ENCODE results near the gene MGAT5. TPM values are rescaled to one million over a fixed set of nuclear protein-coding genes. Genes with fewer than 3 reads are reported as not detected.
"Not testable (repeated sequence)": the region's sequence is repeated elsewhere in the genome, so short reads cannot be mapped to it uniquely, and the experiment has no call there.

The MGAT5 gene
- total and polyA plus RNA-seq, 2 donors from 2014 or later = 14.3 to 40.9 TPM

- Histone ChIP-seq H3K9ac (ENCODE audit: low read length in 3 of 3) (no peak overlapping the region), H3K9me3 (ENCODE audit: control insufficient read depth in 2 of 3, insufficient read depth in 1 of 3, low read length in 3 of 3) (no peaks in the 10 kb centered on the region), H3K4me1 (ENCODE audit: control insufficient read depth in 2 of 3, insufficient read depth in 2 of 3, low read depth in 1 of 3, low read length in 3 of 3) (no peaks in the 10 kb centered on the region), H3K27me3 (ENCODE audit: control insufficient read depth, insufficient read depth, low read length) (no peaks in the 10 kb centered on the region), H3K27ac (ENCODE audit: low read depth in 2 of 2, low read length in 2 of 2) (no peak overlapping the region), H3K4me3 (ENCODE audit: low read length in 3 of 3) (no peak overlapping the region), H3K36me3 (ENCODE audit: control insufficient read depth in 2 of 3, insufficient read depth in 3 of 3, low read length in 3 of 3) (no peaks in the 10 kb centered on the region)
- TF ChIP-seq CTCF (IDR thresholded peaks at IDR 0.05; ENCODE audit: borderline replicate concordance, extremely low read depth, insufficient read depth) = no peak
- DNase-seq (no peak), FAIRE-seq (no peak)
- intact Hi-C loops (cut with DNase I) = no loop called here
Observed at GRCh38 chr2:134293719-134294537, 40.1 kb downstream of the MGAT5 start.

- DNase-seq; H3K36me3 ChIP-seq (ENCODE audit: control insufficient read depth in 2 of 3, insufficient read depth in 3 of 3, low read length in 3 of 3); H3K9ac ChIP-seq (ENCODE audit: low read length in 3 of 3); H3K9me3 ChIP-seq (ENCODE audit: control insufficient read depth in 2 of 3, insufficient read depth in 1 of 3, low read length in 3 of 3); H3K4me3 ChIP-seq (ENCODE audit: low read length in 3 of 3); H3K27ac ChIP-seq (ENCODE audit: low read depth in 2 of 2, low read length in 2 of 2); H3K27me3 ChIP-seq (ENCODE audit: control insufficient read depth, insufficient read depth, low read length); H3K4me1 ChIP-seq (ENCODE audit: control insufficient read depth in 2 of 3, insufficient read depth in 2 of 3, low read depth in 1 of 3, low read length in 3 of 3); intact Hi-C loops (cut with DNase I); FAIRE-seq: not testable (repeated sequence)
Observed at GRCh38 chr2:134294598-134294997, 40.7 kb downstream of the MGAT5 start.

DNA sequence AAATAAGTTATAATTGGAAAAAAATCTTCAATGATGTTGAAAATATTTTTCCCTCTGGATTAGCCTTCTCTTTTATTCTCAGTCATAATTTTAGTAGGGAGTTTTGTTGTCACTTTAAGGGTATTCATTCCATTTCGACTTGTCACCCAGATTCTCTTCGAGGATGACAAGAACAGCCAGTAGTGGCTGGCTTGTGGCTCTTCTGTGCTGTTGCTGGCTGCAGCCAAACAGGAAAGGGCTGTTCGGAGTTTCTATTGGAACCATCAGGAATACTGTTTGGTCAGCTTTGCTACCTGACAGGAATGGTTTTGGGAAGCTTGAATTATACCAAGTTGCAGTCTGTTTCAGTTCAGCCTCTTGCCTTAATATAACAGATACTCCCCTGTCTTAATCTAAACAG is 41.6 kb downstream of the MGAT5 start:
- no peaks in the 10 kb centered on the region for H3K9me3 ChIP-seq (ENCODE audit: control insufficient read depth in 2 of 3, insufficient read depth in 1 of 3, low read length in 3 of 3)
- no peak for DNase-seq
- intact Hi-C loops (cut with DNase I) = no loop called here
- no peaks in the 10 kb centered on the region for H3K27me3 ChIP-seq (ENCODE audit: control insufficient read depth, insufficient read depth, low read length)
- TF ChIP-seq CTCF (IDR thresholded peaks at IDR 0.05; ENCODE audit: borderline replicate concordance, extremely low read depth, insufficient read depth) = no peak
- H3K9ac ChIP-seq (ENCODE audit: low read length in 3 of 3) = no peak overlapping the region
- no peak overlapping the region for H3K4me3 ChIP-seq (ENCODE audit: low read length in 3 of 3)
- H3K36me3 ChIP-seq (ENCODE audit: control insufficient read depth in 2 of 3, insufficient read depth in 3 of 3, low read length in 3 of 3) = no peaks in the 10 kb centered on the region
- no peak for FAIRE-seq
- H3K27ac ChIP-seq (ENCODE audit: low read depth in 2 of 2, low read length in 2 of 2) = no peak overlapping the region
- peaks cover 0 to 7% (median 0%) of the 10 kb centered on the region in 3 donors for H3K4me1 ChIP-seq (ENCODE audit: control insufficient read depth in 2 of 3, insufficient read depth in 2 of 3, low read depth in 1 of 3, low read length in 3 of 3)

DNA sequence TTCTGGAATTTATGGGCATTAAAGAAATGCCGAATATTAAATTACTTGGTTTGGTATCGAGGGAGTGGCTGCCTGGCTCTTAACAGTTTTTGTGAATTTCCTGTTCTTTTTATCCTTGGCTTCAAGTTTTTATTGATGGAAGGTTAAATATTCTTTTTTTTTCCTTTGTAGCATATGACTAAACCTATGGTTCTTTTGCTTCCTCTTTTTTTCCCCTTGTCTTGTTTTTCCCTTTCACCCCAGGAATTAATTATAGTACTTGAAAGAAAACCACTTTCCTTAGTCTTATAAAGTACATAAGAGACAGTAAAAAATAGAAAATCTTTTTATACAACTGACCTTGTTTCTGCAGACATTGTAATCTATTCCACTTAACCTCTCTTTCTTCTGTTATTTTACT is 42.4 kb downstream of the MGAT5 start:
- no peak for TF ChIP-seq CTCF (IDR thresholded peaks at IDR 0.05; ENCODE audit: borderline replicate concordance, extremely low read depth, insufficient read depth)
- Histone ChIP-seq H3K4me3 (ENCODE audit: low read length in 3 of 3) (no peak overlapping the region), H3K36me3 (ENCODE audit: control insufficient read depth in 2 of 3, insufficient read depth in 3 of 3, low read length in 3 of 3) (no peaks in the 10 kb centered on the region), H3K4me1 (ENCODE audit: control insufficient read depth in 2 of 3, insufficient read depth in 2 of 3, low read depth in 1 of 3, low read length in 3 of 3) (peaks cover 0 to 8% (median 0%) of the 10 kb centered on the region in 3 donors), H3K27ac (ENCODE audit: low read depth in 2 of 2, low read length in 2 of 2) (no peak overlapping the region), H3K9ac (ENCODE audit: low read length in 3 of 3) (no peak overlapping the region), H3K27me3 (ENCODE audit: control insufficient read depth, insufficient read depth, low read length) (no peaks in the 10 kb centered on the region), H3K9me3 (ENCODE audit: control insufficient read depth in 2 of 3, insufficient read depth in 1 of 3, low read length in 3 of 3) (no peaks in the 10 kb centered on the region)
- intact Hi-C loops (cut with DNase I) = no loop called here
- no peak for FAIRE-seq
- no peak for DNase-seq
